Stromal cell of bone marrow (primary cell): ENCODE results near the gene STARD9.
A peak's percentile ranks its signal among the peaks of the same experiment; 100 is the strongest.
"Not testable (repeated sequence)": the region's sequence is repeated elsewhere in the genome, so short reads cannot be mapped to it uniquely, and the experiment has no call there.

Experiments used
- DNase-seq: peaks from one replicate; pipeline ENCODE4 v3.0.0-alpha.2; 2012; ENCODE audit warnings: low read depth

The STARD9 gene

GRCh38 chr15:42729409-42729808 is 154.0 kb downstream of the STARD9 start:
- no peak for DNase-seq

- no peak for DNase-seq
Measured at GRCh38 chr15:42730135-42730534, 154.7 kb downstream of the STARD9 start.

GRCh38 chr15:42730536-42730935 is 155.1 kb downstream of the STARD9 start:
- no peak for DNase-seq

- no peak for DNase-seq
Measured at GRCh38 chr15:42731461-42731860, 156.1 kb downstream of the STARD9 start.

GRCh38 chr15:42732095-42732827 is 156.9 kb downstream of the STARD9 start:
- no peak for DNase-seq

- no peak for DNase-seq
Measured at GRCh38 chr15:42733027-42733426, 157.6 kb downstream of the STARD9 start.

- DNase-seq, result no peak
Measured at GRCh38 chr15:42734076-42734672, 158.8 kb downstream of the STARD9 start.

- no peak for DNase-seq
Measured at GRCh38 chr15:42735382-42736165, 160.2 kb downstream of the STARD9 start.

GRCh38 chr15:42736178-42736792 is 160.9 kb downstream of the STARD9 start:
- no peak for DNase-seq

- DNase-seq, result peak; percentile 77
Measured at GRCh38 chr15:42736793-42737528, 161.6 kb downstream of the STARD9 start, which contains the start of gene CDAN1. TSS of gene CDAN1 (minus strand) at chr15:42737128. CDS start at chr15:42737102, 26 bp downstream.

GRCh38 chr15:42737529-42738328 is 162.3 kb downstream of the STARD9 start:
- DNase-seq, result no peak

GRCh38 chr15:42741710-42742109 is 166.3 kb downstream of the STARD9 start:
- no peak for DNase-seq

- no peak for DNase-seq
Measured at GRCh38 chr15:42742149-42742548, 166.7 kb downstream of the STARD9 start.

GRCh38 chr15:42744195-42744594 is 168.8 kb downstream of the STARD9 start:
- DNase-seq, result no peak

- DNase-seq, result no peak
Measured at GRCh38 chr15:42749266-42749665, 173.9 kb downstream of the STARD9 start.

GRCh38 chr15:42750306-42750705 is 174.9 kb downstream of the STARD9 start:
- DNase-seq, result no peak

GRCh38 chr15:42759093-42759492 is 183.7 kb downstream of the STARD9 start:
- DNase-seq, result no peak

GRCh38 chr15:42760759-42761158 is 185.4 kb downstream of the STARD9 start:
- no peak for DNase-seq

- DNase-seq, result not testable (repeated sequence)
Measured at GRCh38 chr15:42761813-42762212, 186.4 kb downstream of the STARD9 start.

GRCh38 chr15:42764154-42764731 is 188.8 kb downstream of the STARD9 start:
- DNase-seq, result not testable (repeated sequence)
